Measurements from ENCODE around the gene CCDC192.

- TF ChIP-seq POLR2AphosphoS5 (IDR thresholded peaks at IDR 0.05) (no peak), POLR2A (IDR thresholded peaks at IDR 0.05) (no peak), CTCF (IDR thresholded peaks at IDR 0.05) (no peak), EP300 (IDR thresholded peaks at IDR 0.05) (no peak)
These were observed 239.8 kb downstream of the CCDC192 start for GRCh38 chr5:127943061-127943371.
